HepG2 (cell line): ENCODE results near the gene ZBTB7A. TPM values are rescaled to one million over a fixed set of nuclear protein-coding genes. Genes with fewer than 3 reads are reported as not detected.

ENCODE experiments used
- CSRNP1 ChIP-seq: sonication (generic); formaldehyde crosslinking; IDR thresholded peaks from 2 replicates; pipeline ENCODE4 v1.8.1; 2023; ENCODE audit warnings: mild to moderate bottlenecking, missing genetic modification reagents
- FOSL1 ChIP-seq: sonication (generic); formaldehyde crosslinking; IDR thresholded peaks from 2 replicates; pipeline ENCODE4 v1.9.0; 2021; ENCODE audit warnings: missing genetic modification reagents, borderline replicate concordance
- FOXM1 ChIP-seq: sonication (generic); formaldehyde crosslinking; IDR thresholded peaks from 2 replicates; pipeline ENCODE4 v1.5.0; 2020; ENCODE audit warnings: missing genetic modification reagents
- GTF2F1 ChIP-seq: fragments of 150-350 bp; IDR thresholded peaks from 2 replicates; pipeline ENCODE4 v1.6.1; 2014; ENCODE audit warnings: low read length
- HMG20A ChIP-seq: IDR thresholded peaks from 2 replicates; pipeline ENCODE4 v1.6.1; 2016; ENCODE audit warnings: borderline replicate concordance
- HNRNPK ChIP-seq: fragments of 200-400 bp; formaldehyde crosslinking; IDR thresholded peaks from 2 replicates; pipeline ENCODE4 v1.6.1; 2018; ENCODE audit warnings: low read length, low read depth, moderate library complexity, mild to moderate bottlenecking; ENCODE audit not compliant: poor library complexity, severe bottlenecking
- KAT8 ChIP-seq: IDR thresholded peaks from 2 replicates; pipeline ENCODE4 v1.6.1; 2016; ENCODE audit warnings: missing genetic modification reagents, missing compliant biosample characterization
- KDM2A ChIP-seq: sonication (generic); formaldehyde crosslinking; IDR thresholded peaks from 2 replicates; pipeline ENCODE4 v1.4.0; 2020; ENCODE audit warnings: low read depth, missing genetic modification reagents, borderline replicate concordance
- PHF20 ChIP-seq: sonication (generic); formaldehyde crosslinking; IDR thresholded peaks from 2 replicates; pipeline ENCODE4 v1.5.0; 2020; ENCODE audit warnings: mild to moderate bottlenecking, missing genetic modification reagents
- RFXANK ChIP-seq: IDR thresholded peaks from 2 replicates; pipeline ENCODE4 v1.6.1; 2016
- SIN3B ChIP-seq: fragments of 150-350 bp; IDR thresholded peaks from 2 replicates; pipeline ENCODE4 v1.6.1; 2014; ENCODE audit warnings: low read length
- SNAPC5 ChIP-seq: sonication (generic); formaldehyde crosslinking; IDR thresholded peaks from 2 replicates; pipeline ENCODE4 v1.8.1; 2023; ENCODE audit warnings: mild to moderate bottlenecking, missing genetic modification reagents, borderline replicate concordance
- SP5 ChIP-seq: IDR thresholded peaks from 2 replicates; pipeline ENCODE4 v1.6.1; 2016; ENCODE audit warnings: low read depth, borderline replicate concordance
- TRIM24 ChIP-seq: sonication (generic); formaldehyde crosslinking; IDR thresholded peaks from 2 replicates; pipeline ENCODE4 v1.8.0; 2022; ENCODE audit warnings: mild to moderate bottlenecking, missing genetic modification reagents
- ZNF224 ChIP-seq: sonication (generic); formaldehyde crosslinking; IDR thresholded peaks from 2 replicates; pipeline ENCODE4 v1.5.0; 2020; ENCODE audit warnings: mild to moderate bottlenecking, missing genetic modification reagents
- ZNF276 ChIP-seq: sonication (generic); formaldehyde crosslinking; IDR thresholded peaks from 2 replicates; pipeline ENCODE4 v1.4.0; 2020; ENCODE audit warnings: mild to moderate bottlenecking, low read depth, missing genetic modification reagents
- ZNF713 ChIP-seq: sonication (generic); formaldehyde crosslinking; IDR thresholded peaks from 2 replicates; pipeline ENCODE4 v1.4.0; 2020; ENCODE audit warnings: mild to moderate bottlenecking, missing genetic modification reagents
- ZNF724P ChIP-seq: sonication (generic); formaldehyde crosslinking; IDR thresholded peaks from 2 replicates; pipeline ENCODE4 v1.8.0; 2022; ENCODE audit warnings: missing genetic modification reagents, borderline replicate concordance
- polyA plus RNA-seq, 8 experiments: library from polyadenylated mRNA; depleted of rRNA in 3 of 8; stranded (reverse) in 7 of 8; unstranded in 1 of 8; fragments of >200 nt; fragmentation: Illumina TruSeq in 4 of 8; extraction: Trizol in 4 of 8; gene quantifications; 2 replicates each; pipeline versions ENCODE4 v1.2.1 to v1.2.3, GENCODE V29; 2011 to 2016; ENCODE audit warnings: low read depth in 4 of 8, missing spikeins in 1 of 8, mixed read lengths in 1 of 8; ENCODE audit not compliant: insufficient read depth in 1 of 8
- total RNA-seq, 5 experiments: library from RNA; depleted of rRNA; stranded (reverse); fragments of >200 nt; fragmentation: Illumina TruSeq; extraction: Trizol; gene quantifications; 2 replicates each; pipeline ENCODE4 v1.2.3, GENCODE V29; 2016; ENCODE audit warnings: low read depth in 1 of 5
- TF ChIP-seq, protein P1 (sequence below): sonication (generic); formaldehyde crosslinking; IDR thresholded peaks from 2 replicates; pipeline ENCODE4 v1.4.0; 2020; ENCODE audit warnings: missing genetic modification reagents, borderline replicate concordance
- TF ChIP-seq, protein P2 (sequence below): sonication (generic); formaldehyde crosslinking; IDR thresholded peaks from 2 replicates; pipeline ENCODE4 v1.8.0; 2023; ENCODE audit warnings: mild to moderate bottlenecking, missing genetic modification reagents

ZBTB7A gene
- total and polyA plus RNA-seq, 2 of the 13 experiments (the other 11 are each of a cell fraction or from before 2014, with no cell fraction given), result 3.6 to 4.0 TPM

- TF ChIP-seq, protein P1, sequence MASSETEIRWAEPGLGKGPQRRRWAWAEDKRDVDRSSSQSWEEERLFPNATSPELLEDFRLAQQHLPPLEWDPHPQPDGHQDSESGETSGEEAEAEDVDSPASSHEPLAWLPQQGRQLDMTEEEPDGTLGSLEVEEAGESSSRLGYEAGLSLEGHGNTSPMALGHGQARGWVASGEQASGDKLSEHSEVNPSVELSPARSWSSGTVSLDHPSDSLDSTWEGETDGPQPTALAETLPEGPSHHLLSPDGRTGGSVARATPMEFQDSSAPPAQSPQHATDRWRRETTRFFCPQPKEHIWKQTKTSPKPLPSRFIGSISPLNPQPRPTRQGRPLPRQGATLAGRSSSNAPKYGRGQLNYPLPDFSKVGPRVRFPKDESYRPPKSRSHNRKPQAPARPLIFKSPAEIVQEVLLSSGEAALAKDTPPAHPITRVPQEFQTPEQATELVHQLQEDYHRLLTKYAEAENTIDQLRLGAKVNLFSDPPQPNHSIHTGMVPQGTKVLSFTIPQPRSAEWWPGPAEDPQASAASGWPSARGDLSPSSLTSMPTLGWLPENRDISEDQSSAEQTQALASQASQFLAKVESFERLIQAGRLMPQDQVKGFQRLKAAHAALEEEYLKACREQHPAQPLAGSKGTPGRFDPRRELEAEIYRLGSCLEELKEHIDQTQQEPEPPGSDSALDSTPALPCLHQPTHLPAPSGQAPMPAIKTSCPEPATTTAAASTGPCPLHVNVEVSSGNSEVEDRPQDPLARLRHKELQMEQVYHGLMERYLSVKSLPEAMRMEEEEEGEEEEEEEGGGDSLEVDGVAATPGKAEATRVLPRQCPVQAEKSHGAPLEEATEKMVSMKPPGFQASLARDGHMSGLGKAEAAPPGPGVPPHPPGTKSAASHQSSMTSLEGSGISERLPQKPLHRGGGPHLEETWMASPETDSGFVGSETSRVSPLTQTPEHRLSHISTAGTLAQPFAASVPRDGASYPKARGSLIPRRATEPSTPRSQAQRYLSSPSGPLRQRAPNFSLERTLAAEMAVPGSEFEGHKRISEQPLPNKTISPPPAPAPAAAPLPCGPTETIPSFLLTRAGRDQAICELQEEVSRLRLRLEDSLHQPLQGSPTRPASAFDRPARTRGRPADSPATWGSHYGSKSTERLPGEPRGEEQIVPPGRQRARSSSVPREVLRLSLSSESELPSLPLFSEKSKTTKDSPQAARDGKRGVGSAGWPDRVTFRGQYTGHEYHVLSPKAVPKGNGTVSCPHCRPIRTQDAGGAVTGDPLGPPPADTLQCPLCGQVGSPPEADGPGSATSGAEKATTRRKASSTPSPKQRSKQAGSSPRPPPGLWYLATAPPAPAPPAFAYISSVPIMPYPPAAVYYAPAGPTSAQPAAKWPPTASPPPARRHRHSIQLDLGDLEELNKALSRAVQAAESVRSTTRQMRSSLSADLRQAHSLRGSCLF, result no peak
- TF ChIP-seq HNRNPK, result no peak
- no peak for TF ChIP-seq ZNF276 (CRISPR knock-in tag)
- TF ChIP-seq, protein P2, sequence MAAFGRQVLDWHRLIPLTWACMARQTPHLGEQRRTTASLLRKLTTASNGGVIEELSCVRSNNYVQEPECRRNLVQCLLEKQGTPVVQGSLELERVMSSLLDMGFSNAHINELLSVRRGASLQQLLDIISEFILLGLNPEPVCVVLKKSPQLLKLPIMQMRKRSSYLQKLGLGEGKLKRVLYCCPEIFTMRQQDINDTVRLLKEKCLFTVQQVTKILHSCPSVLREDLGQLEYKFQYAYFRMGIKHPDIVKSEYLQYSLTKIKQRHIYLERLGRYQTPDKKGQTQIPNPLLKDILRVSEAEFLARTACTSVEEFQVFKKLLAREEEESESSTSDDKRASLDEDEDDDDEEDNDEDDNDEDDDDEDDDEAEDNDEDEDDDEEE, result no peak
- peak; percentile 76 for TF ChIP-seq KAT8 (CRISPR knock-in tag)
- 0 out of 2 replicates have a peak, but pooled peaks have one; percentile 61 for TF ChIP-seq FOSL1 (CRISPR knock-in tag)
- peak; percentile 92 for TF ChIP-seq CSRNP1 (CRISPR knock-in tag)
- TF ChIP-seq FOXM1 (CRISPR knock-in tag), result no peak
- no peak for TF ChIP-seq PHF20 (CRISPR knock-in tag)
- TF ChIP-seq KDM2A (CRISPR knock-in tag), result peak; percentile 68; the same call in 1 of the 2 replicates
- peak; percentile 35; the same call in 1 of the 2 replicates for TF ChIP-seq SNAPC5 (CRISPR knock-in tag)
- TF ChIP-seq ZNF724P (CRISPR knock-in tag), result no peak
- TF ChIP-seq ZNF224 (CRISPR knock-in tag), result no peak
- peak; percentile 94 for TF ChIP-seq SP5 (CRISPR knock-in tag)
- 0 out of 2 replicates have a peak, but pooled peaks have one; percentile 76 for TF ChIP-seq ZNF713
- TF ChIP-seq HMG20A (CRISPR knock-in tag), result peak; percentile 68; the same call in 1 of the 2 replicates
- 0 out of 2 replicates have a peak, but pooled peaks have one; percentile 62 for TF ChIP-seq RFXANK
- TF ChIP-seq TRIM24 (CRISPR knock-in tag), result peak; percentile 82
- no peak for TF ChIP-seq GTF2F1
- no peak for TF ChIP-seq SIN3B
Measured at GRCh38 chr19:4052114-4052992, 14.3 kb downstream of the ZBTB7A start (continued).
